MCF 10A (cell line): Measurements from ENCODE around the gene SERPINB6. TPM values are rescaled to one million over a fixed set of nuclear protein-coding genes. Genes with fewer than 3 reads are reported as not detected.

Experiments
- BruUV-seq: library from RNA; stranded (reverse); fragments of 400-500 nt; replicated peaks from 2 replicates; lab custom pipeline; 2021; lab: Mats Ljungman, UMichigan
- CTCF ChIA-PET: fragments of 300-600 bp; sonication (Branson Sonifier 250); formaldehyde crosslinking; extraction: SDS; loops from one replicate; lab custom pipeline; 2021; ENCODE audit warnings: antibody characterized with exemption, inconsistent platforms; lab: Yijun Ruan, JAX
- POLR2A ChIA-PET: fragments of 300-600, 350-650 bp; sonication (Branson Sonifier 250); formaldehyde crosslinking; extraction: SDS; loops from one replicate; lab custom pipeline; 2020; ENCODE audit warnings: antibody characterized with exemption, inconsistent platforms; lab: Yijun Ruan, JAX
- DNase-seq: peaks from one replicate; pipeline ENCODE4 v3.0.0-alpha.2; 2018; ENCODE audit not compliant: unreplicated experiment
- H3K27ac Mint-ChIP-seq: one replicate; pipeline ENCODE4 v1.8.0; 2022; ENCODE audit warnings: mild to moderate bottlenecking, low read depth, mixed read lengths; ENCODE audit not compliant: unreplicated experiment
- H3K27me3 Mint-ChIP-seq: one replicate; pipeline ENCODE4 v1.8.0; 2022; ENCODE audit warnings: mixed read lengths; ENCODE audit not compliant: insufficient read depth, unreplicated experiment
- H3K36me3 Mint-ChIP-seq: one replicate; pipeline ENCODE4 v1.8.0; 2022; ENCODE audit warnings: mild to moderate bottlenecking, moderate library complexity, mixed read lengths; ENCODE audit not compliant: insufficient read depth, unreplicated experiment
- H3K4me1 Mint-ChIP-seq: one replicate; pipeline ENCODE4 v1.8.0; 2022; ENCODE audit warnings: mixed read lengths; ENCODE audit not compliant: insufficient read depth, unreplicated experiment
- H3K4me3 Mint-ChIP-seq: one replicate; pipeline ENCODE4 v1.8.0; 2022; ENCODE audit warnings: mild to moderate bottlenecking, moderate library complexity, mixed read lengths; ENCODE audit not compliant: unreplicated experiment
- H3K9me3 Mint-ChIP-seq: one replicate; pipeline ENCODE4 v1.8.0; 2022; ENCODE audit warnings: mixed read lengths; ENCODE audit not compliant: unreplicated experiment
- intact Hi-C: fragments of 100-400 bp; cut with micrococcal nuclease; formaldehyde crosslinking; loops from 2 replicates; pipeline ENCODE4 v1.14.1; 2022
- total RNA-seq: library from RNA; stranded (reverse); gene quantifications from 2 replicates; pipeline ENCODE4 v1.2.3, GENCODE V29; 2022
- TF ChIP-seq, protein P1 (sequence below): fragments of 200-600 bp; IDR thresholded peaks from one replicate; pipeline ENCODE4 v1.8.0; 2022; ENCODE audit warnings: antibody characterized with exemption, mild to moderate bottlenecking; ENCODE audit not compliant: unreplicated experiment

Gene SERPINB6
- total RNA-seq, 1 experiment from 2014 or later, result 75.6 TPM

DNA sequence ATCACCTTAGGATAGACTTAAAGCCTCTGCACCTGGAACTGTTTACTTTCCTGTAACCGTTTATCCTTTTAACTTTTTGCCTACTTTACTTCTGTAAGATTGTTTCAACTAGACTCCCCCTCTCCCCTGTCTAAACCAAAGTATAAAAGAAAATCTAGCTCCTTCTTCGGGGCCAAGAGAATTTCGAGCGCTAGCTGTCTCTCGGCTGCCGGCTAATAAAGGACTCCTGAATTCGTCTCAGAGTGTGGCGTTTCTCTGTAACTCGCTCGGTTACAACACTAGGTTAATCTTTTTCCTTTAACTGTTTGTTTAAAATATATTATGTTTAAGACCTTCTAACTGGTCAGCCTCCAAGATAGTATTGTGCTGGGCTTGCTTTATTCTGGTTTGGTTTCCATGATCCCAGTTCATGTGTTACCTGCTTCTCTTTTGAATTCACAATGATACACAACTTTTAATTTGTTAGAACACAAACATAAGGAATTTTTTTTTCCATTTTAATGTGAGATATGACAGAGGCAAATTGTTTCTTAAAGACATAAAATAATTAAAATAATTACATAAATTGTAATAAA is 19.7 kb upstream of the SERPINB6 start:
- H3K27ac Mint-ChIP-seq, result peak overlapping the region; percentile 100
- peaks cover 26% of the 10 kb centered on the region for H3K4me1 Mint-ChIP-seq
- BruUV-seq, result no TSS peak
- no peaks in the 10 kb centered on the region for H3K9me3 Mint-ChIP-seq
- POLR2A ChIA-PET, result interaction anchor here (0.6 to 5.3 kb wide), 18 partner anchors 10 to 1223 kb away, joined by 3 to 78 read pairs (median 12); partner anchors contain the start of genes BPHL, NQO2, RIPK1 and SERPINB1
- peak overlapping the region; percentile 87 for H3K4me3 Mint-ChIP-seq
- DNase-seq, result no peak
- H3K27me3 Mint-ChIP-seq, result no peaks in the 10 kb centered on the region
- CTCF ChIA-PET, result interaction anchor here (0.6 to 3.1 kb wide), 11 partner anchors 9 to 449 kb away, joined by 3 to 28 read pairs (median 6); partner anchors contain the start of gene NQO2
- no peaks in the 10 kb centered on the region for H3K36me3 Mint-ChIP-seq
- intact Hi-C loops, result no loop called here
- TF ChIP-seq, protein P1, sequence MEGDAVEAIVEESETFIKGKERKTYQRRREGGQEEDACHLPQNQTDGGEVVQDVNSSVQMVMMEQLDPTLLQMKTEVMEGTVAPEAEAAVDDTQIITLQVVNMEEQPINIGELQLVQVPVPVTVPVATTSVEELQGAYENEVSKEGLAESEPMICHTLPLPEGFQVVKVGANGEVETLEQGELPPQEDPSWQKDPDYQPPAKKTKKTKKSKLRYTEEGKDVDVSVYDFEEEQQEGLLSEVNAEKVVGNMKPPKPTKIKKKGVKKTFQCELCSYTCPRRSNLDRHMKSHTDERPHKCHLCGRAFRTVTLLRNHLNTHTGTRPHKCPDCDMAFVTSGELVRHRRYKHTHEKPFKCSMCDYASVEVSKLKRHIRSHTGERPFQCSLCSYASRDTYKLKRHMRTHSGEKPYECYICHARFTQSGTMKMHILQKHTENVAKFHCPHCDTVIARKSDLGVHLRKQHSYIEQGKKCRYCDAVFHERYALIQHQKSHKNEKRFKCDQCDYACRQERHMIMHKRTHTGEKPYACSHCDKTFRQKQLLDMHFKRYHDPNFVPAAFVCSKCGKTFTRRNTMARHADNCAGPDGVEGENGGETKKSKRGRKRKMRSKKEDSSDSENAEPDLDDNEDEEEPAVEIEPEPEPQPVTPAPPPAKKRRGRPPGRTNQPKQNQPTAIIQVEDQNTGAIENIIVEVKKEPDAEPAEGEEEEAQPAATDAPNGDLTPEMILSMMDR, result no peak

DNA sequence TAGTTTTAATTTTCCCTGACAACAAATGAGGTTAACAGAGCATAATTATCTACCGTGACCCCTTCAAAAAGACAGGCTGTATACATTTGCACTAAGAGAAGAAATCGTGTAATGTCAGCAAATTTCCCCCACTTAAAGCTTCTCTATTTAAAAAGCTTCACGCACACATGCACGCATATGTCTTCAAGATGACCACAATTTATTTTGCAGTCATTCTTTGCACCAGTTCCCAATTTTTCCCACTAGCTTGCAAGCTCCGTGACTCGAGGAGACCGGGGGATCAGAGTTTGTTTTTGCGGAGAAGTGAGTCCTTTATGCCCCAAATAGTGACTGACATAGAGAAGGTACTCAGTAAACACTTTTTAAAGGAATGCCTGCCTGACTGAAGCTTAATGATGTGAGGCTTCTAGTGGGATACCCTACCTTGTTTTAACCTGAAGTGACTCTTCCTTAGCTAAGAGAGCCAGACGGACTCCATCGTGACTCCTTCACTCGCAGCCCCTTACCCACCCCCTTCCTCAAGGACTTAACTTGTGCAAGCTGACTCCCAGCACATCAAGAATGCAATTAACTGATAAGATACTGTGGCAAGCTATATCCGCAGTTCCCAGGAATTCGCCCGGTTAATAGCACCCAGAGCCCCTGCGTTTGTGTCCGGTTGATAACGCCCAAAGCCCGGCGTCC is 19.0 kb upstream of the SERPINB6 start:
- intact Hi-C loops, result no loop called here
- TF ChIP-seq, protein P1, result no peak
- CTCF ChIA-PET, result interaction anchor here (0.6 to 3.1 kb wide), 17 partner anchors 9 to 1380 kb away, joined by 3 to 28 read pairs (median 4); partner anchors contain the start of gene NQO2
- peaks cover 31% of the 10 kb centered on the region for H3K4me1 Mint-ChIP-seq
- no peaks in the 10 kb centered on the region for H3K27me3 Mint-ChIP-seq
- DNase-seq, result peak; percentile 45
- TSS peak; percentile 97 for BruUV-seq
- POLR2A ChIA-PET, result interaction anchor here (0.7 to 5.3 kb wide), 28 partner anchors 7 to 1028 kb away, joined by 3 to 78 read pairs (median 10); partner anchors contain the start of genes BPHL, NQO2, RIPK1 and SERPINB1
- H3K9me3 Mint-ChIP-seq, result no peaks in the 10 kb centered on the region
- H3K27ac Mint-ChIP-seq, result peak overlapping the region; percentile 100
- H3K36me3 Mint-ChIP-seq, result no peaks in the 10 kb centered on the region
- H3K4me3 Mint-ChIP-seq, result peak overlapping the region; percentile 87

DNA sequence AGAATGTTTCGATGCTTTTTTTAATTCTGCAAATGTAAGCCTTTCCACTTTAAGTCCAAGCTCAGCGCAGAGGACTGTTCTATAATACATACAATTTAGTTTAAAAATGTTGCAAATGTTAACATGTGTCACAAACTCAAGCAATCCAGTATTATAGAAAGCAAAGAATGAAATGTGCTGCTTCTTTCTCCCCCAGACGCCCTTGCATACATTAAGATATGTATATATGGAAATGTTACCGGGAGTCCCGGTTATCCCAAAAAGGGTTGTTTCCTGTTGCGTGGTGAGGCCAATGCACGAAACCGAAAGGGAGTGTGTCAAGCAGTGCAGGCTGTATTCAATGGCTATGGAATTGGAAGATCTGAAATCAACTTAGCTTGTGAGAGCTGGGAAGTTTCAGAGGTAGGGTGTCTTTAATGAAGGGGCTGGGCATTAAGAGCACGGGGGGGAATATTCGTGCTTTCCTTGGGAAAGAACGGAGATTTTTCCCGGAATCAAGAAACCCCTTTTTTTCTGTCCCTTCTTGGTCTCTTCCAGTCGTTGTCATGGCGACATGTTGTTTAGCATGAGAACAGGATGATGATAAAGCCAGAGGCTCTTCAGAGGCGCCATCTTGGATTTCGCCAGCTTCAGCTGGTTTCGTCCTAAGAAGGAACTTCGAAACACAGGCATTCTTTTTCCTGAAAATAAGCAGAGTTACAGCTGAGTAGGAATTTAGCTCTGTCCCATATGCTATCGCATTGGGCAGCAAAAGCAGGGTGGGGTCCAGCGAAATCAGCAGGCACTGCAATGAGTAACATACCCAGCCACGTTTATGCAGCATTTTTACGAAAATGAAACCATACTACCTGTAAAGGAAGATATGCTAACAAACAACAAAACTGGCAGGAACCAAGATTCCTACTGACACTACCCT is 18.2 kb upstream of the SERPINB6 start:
- peak; percentile 99 for DNase-seq
- H3K27me3 Mint-ChIP-seq, result no peaks in the 10 kb centered on the region
- peak overlapping the region; percentile 100 for H3K27ac Mint-ChIP-seq
- intact Hi-C loops, result loop anchor here (1.0 kb wide), 3 partner anchors 37 to 198 kb away; no protein-coding TSS in a partner anchor
- H3K4me3 Mint-ChIP-seq, result peak overlapping the region; percentile 87
- H3K9me3 Mint-ChIP-seq, result no peaks in the 10 kb centered on the region
- ChIA-PET POLR2A (interaction anchor here (0.5 to 5.3 kb wide), 35 partner anchors 8 to 1397 kb away, joined by 3 to 78 read pairs (median 8); partner anchors contain the start of genes BPHL, NQO2, RIPK1 and SERPINB1), CTCF (interaction anchor here (0.5 to 3.1 kb wide), 22 partner anchors 11 to 1379 kb away, joined by 3 to 28 read pairs (median 4); partner anchors contain the start of genes NQO2 and SERPINB1)
- no peaks in the 10 kb centered on the region for H3K36me3 Mint-ChIP-seq
- peaks cover 31% of the 10 kb centered on the region for H3K4me1 Mint-ChIP-seq
- TF ChIP-seq, protein P1, result no peak
- BruUV-seq, result no TSS peak
